Measurements from ENCODE around the gene CXCL16. TPM values are rescaled to one million over a fixed set of nuclear protein-coding genes. Genes with fewer than 3 reads are reported as not detected.
A peak's percentile ranks its signal among the peaks of the same experiment; 100 is the strongest.

CXCL16 gene
- total and polyA plus RNA-seq, 3 donors from 2014 or later, result 53.0 to 201 (median 172) TPM

GRCh38 chr17:4738136-4739121 is 1.3 kb downstream of the CXCL16 start:
- peak overlapping the region; percentile 74 to 81 for H3K4me3 ChIP-seq
- no peaks in the 10 kb centered on the region for H3K27me3 ChIP-seq
- no peaks in the 10 kb centered on the region for H3K9me3 ChIP-seq
- no peaks in the 10 kb centered on the region for H3K36me3 ChIP-seq (ENCODE audit: low read depth, missing control alignments)
- DNase-seq, result no peak
- peak overlapping the region; percentile 60 to 61 for H3K27ac ChIP-seq
- intact Hi-C loops (cut with DNase I; ENCODE audit: low total_unique reads), result loop anchor here (10.0 kb wide), 1 partner anchor 146 kb away; no protein-coding TSS in a partner anchor
- TF ChIP-seq POLR2A (IDR thresholded peaks at IDR 0.05) (no peak), CTCF (IDR thresholded peaks at IDR 0.05) (no peak)
- no peaks in the 10 kb centered on the region for H3K4me1 ChIP-seq
- 26 to 28% methylated on average over 40 of the region's 41 CpGs for WGBS, 2 donors

- Histone ChIP-seq H3K27me3 (no peaks in the 10 kb centered on the region), H3K4me3 (no peak overlapping the region), H3K9me3 (no peaks in the 10 kb centered on the region), H3K4me1 (peaks cover 4% of the 10 kb centered on the region), H3K27ac (no peak overlapping the region), H3K36me3 (ENCODE audit: low read depth, missing control alignments) (no peaks in the 10 kb centered on the region)
- intact Hi-C loops (cut with DNase I; ENCODE audit: low total_unique reads), result loop anchor here (10.0 kb wide), 1 partner anchor 149 kb away; no protein-coding TSS in a partner anchor
- TF ChIP-seq CTCF (IDR thresholded peaks at IDR 0.05) (no peak), POLR2A (IDR thresholded peaks at IDR 0.05) (no peak)
- no peak for DNase-seq
- WGBS, 2 donors, result 79 to 80% methylated on average over 9 of the region's 9 CpGs
These were observed 3.7 kb downstream of the CXCL16 start for GRCh38 chr17:4735876-4736651.

- DNase-seq, result no peak
- H3K4me1 ChIP-seq, result peaks cover 4% of the 10 kb centered on the region
- no peaks in the 10 kb centered on the region for H3K9me3 ChIP-seq
- TF ChIP-seq POLR2A (IDR thresholded peaks at IDR 0.05) (no peak), CTCF (IDR thresholded peaks at IDR 0.05) (no peak)
- intact Hi-C loops (cut with DNase I; ENCODE audit: low total_unique reads), result loop anchor here (10.0 kb wide), 1 partner anchor 150 kb away; no protein-coding TSS in a partner anchor
- H3K4me3 ChIP-seq, result no peak overlapping the region
- H3K27me3 ChIP-seq, result no peaks in the 10 kb centered on the region
- no peaks in the 10 kb centered on the region for H3K36me3 ChIP-seq (ENCODE audit: low read depth, missing control alignments)
- H3K27ac ChIP-seq, result no peak overlapping the region
- 91 to 95% methylated on average over 6 to 8 of the region's 8 CpGs for WGBS, 2 donors
These were observed 4.8 kb downstream of the CXCL16 start for GRCh38 chr17:4734857-4735475.

- peaks cover 4% of the 10 kb centered on the region for H3K4me1 ChIP-seq
- H3K4me3 ChIP-seq, result no peak overlapping the region
- H3K9me3 ChIP-seq, result no peaks in the 10 kb centered on the region
- peak; percentile 30 for DNase-seq
- H3K36me3 ChIP-seq (ENCODE audit: low read depth, missing control alignments), result no peaks in the 10 kb centered on the region
- peak in 1 of 3 experiments; percentile 19 for TF ChIP-seq CTCF (IDR thresholded peaks at IDR 0.05)
- no peak for TF ChIP-seq POLR2A (IDR thresholded peaks at IDR 0.05)
- no peaks in the 10 kb centered on the region for H3K27me3 ChIP-seq
- 87 to 90% methylated on average over 6 of the region's 6 CpGs for WGBS, 2 donors
- intact Hi-C loops (cut with DNase I; ENCODE audit: low total_unique reads), result loop anchor here (10.0 kb wide), 1 partner anchor 152 kb away; no protein-coding TSS in a partner anchor
- no peak overlapping the region for H3K27ac ChIP-seq
These were observed 6.6 kb downstream of the CXCL16 start for GRCh38 chr17:4733073-4733531.
